SK-N-SH treated with all-trans-retinoic acid at 6 μM for 48 hours (cell line): ENCODE measurements around the gene CALY.

Experiments
- ATAC-seq: fragments of 200-7000 bp; cut with Tn5 transposase; 3 replicates; pipeline ENCODE4 v1.9.1; 2020; ENCODE audit warnings: mild to moderate bottlenecking, moderate library complexity
- ARNTL ChIP-seq: fragments of 450-650 bp; formaldehyde crosslinking; IDR thresholded peaks from 2 replicates; pipeline ENCODE4 v1.5.0; 2020; ENCODE audit warnings: low read depth, mild to moderate bottlenecking, moderate library complexity, borderline replicate concordance
- BACH2 ChIP-seq: fragments of 250-450 bp; sonication (Bioruptor Pico); IDR thresholded peaks from 2 replicates; pipeline ENCODE4 v1.9.0; 2021; ENCODE audit warnings: mild to moderate bottlenecking, borderline replicate concordance
- ESRRG ChIP-seq: fragments of 250-450 bp; sonication (Bioruptor Pico); IDR thresholded peaks from 2 replicates; pipeline ENCODE4 v1.6.1; 2021; ENCODE audit warnings: mild to moderate bottlenecking
- ISL1 ChIP-seq: fragments of 250-450 bp; sonication (Bioruptor Pico); IDR thresholded peaks from 2 replicates; pipeline ENCODE4 v2.1.2; 2022; ENCODE audit warnings: mild to moderate bottlenecking, moderate library complexity
- OSR1 ChIP-seq: fragments of 250-450 bp; sonication (Bioruptor Pico); IDR thresholded peaks from 2 replicates; pipeline ENCODE4 v1.8.0; 2022; ENCODE audit warnings: moderate library complexity, mild to moderate bottlenecking, inconsistent platforms
- PATZ1 ChIP-seq: fragments of 250-450 bp; sonication (Bioruptor Pico); IDR thresholded peaks from 2 replicates; pipeline ENCODE4 v1.8.0; 2020; ENCODE audit warnings: mild to moderate bottlenecking, moderate library complexity, borderline replicate concordance
- TOX ChIP-seq: fragments of 250-450 bp; sonication (Bioruptor Pico); IDR thresholded peaks from 2 replicates; pipeline ENCODE4 v1.8.0; 2021; ENCODE audit warnings: mild to moderate bottlenecking, moderate library complexity, borderline replicate concordance
- ZC3H10 ChIP-seq: fragments of 250-450 bp; sonication (Bioruptor Pico); IDR thresholded peaks from 2 replicates; pipeline ENCODE4 v1.5.1; 2021; ENCODE audit warnings: mild to moderate bottlenecking, moderate library complexity
- ZFP3 ChIP-seq: fragments of 250-450 bp; sonication (Bioruptor Pico); IDR thresholded peaks from 2 replicates; pipeline ENCODE4 v1.5.0; 2020; ENCODE audit warnings: mild to moderate bottlenecking, moderate library complexity
- ZFP30 ChIP-seq: fragments of 450-650 bp; formaldehyde crosslinking; IDR thresholded peaks from 2 replicates; pipeline ENCODE4 v1.5.0; 2022; ENCODE audit warnings: mild to moderate bottlenecking, moderate library complexity
- ZNF70 ChIP-seq: fragments of 450-650 bp; formaldehyde crosslinking; IDR thresholded peaks from 2 replicates; pipeline ENCODE4 v1.5.0; 2020; ENCODE audit warnings: mild to moderate bottlenecking, moderate library complexity
- ZNF8 ChIP-seq: fragments of 450-650 bp; formaldehyde crosslinking; IDR thresholded peaks from 2 replicates; pipeline ENCODE4 v1.5.0; 2020; ENCODE audit warnings: mild to moderate bottlenecking, moderate library complexity
- TF ChIP-seq, protein P1 (sequence below): fragments of 250-450 bp; sonication (Bioruptor Pico); IDR thresholded peaks from 2 replicates; pipeline ENCODE4 v1.5.0; 2020; ENCODE audit warnings: mild to moderate bottlenecking, moderate library complexity
- TF ChIP-seq, protein P2 (sequence below): fragments of 250-450 bp; sonication (Bioruptor Pico); IDR thresholded peaks from 2 replicates; pipeline ENCODE4 v1.5.1; 2020; ENCODE audit warnings: low read depth, mild to moderate bottlenecking, moderate library complexity

The CALY gene

GRCh38 chr10:133329491-133330202 lies 7.0 kb downstream of the CALY start:
- TF ChIP-seq ZFP3, result no peak
- TF ChIP-seq, protein P1, sequence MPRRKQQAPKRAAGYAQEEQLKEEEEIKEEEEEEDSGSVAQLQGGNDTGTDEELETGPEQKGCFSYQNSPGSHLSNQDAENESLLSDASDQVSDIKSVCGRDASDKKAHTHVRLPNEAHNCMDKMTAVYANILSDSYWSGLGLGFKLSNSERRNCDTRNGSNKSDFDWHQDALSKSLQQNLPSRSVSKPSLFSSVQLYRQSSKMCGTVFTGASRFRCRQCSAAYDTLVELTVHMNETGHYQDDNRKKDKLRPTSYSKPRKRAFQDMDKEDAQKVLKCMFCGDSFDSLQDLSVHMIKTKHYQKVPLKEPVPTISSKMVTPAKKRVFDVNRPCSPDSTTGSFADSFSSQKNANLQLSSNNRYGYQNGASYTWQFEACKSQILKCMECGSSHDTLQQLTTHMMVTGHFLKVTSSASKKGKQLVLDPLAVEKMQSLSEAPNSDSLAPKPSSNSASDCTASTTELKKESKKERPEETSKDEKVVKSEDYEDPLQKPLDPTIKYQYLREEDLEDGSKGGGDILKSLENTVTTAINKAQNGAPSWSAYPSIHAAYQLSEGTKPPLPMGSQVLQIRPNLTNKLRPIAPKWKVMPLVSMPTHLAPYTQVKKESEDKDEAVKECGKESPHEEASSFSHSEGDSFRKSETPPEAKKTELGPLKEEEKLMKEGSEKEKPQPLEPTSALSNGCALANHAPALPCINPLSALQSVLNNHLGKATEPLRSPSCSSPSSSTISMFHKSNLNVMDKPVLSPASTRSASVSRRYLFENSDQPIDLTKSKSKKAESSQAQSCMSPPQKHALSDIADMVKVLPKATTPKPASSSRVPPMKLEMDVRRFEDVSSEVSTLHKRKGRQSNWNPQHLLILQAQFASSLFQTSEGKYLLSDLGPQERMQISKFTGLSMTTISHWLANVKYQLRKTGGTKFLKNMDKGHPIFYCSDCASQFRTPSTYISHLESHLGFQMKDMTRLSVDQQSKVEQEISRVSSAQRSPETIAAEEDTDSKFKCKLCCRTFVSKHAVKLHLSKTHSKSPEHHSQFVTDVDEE (CRISPR knock-in tag), result no peak
- TF ChIP-seq PATZ1 (CRISPR knock-in tag), result no peak
- no peak for TF ChIP-seq OSR1 (CRISPR knock-in tag)
- TF ChIP-seq ZC3H10, result no peak
- peak; percentile 76 for ATAC-seq

DNA sequence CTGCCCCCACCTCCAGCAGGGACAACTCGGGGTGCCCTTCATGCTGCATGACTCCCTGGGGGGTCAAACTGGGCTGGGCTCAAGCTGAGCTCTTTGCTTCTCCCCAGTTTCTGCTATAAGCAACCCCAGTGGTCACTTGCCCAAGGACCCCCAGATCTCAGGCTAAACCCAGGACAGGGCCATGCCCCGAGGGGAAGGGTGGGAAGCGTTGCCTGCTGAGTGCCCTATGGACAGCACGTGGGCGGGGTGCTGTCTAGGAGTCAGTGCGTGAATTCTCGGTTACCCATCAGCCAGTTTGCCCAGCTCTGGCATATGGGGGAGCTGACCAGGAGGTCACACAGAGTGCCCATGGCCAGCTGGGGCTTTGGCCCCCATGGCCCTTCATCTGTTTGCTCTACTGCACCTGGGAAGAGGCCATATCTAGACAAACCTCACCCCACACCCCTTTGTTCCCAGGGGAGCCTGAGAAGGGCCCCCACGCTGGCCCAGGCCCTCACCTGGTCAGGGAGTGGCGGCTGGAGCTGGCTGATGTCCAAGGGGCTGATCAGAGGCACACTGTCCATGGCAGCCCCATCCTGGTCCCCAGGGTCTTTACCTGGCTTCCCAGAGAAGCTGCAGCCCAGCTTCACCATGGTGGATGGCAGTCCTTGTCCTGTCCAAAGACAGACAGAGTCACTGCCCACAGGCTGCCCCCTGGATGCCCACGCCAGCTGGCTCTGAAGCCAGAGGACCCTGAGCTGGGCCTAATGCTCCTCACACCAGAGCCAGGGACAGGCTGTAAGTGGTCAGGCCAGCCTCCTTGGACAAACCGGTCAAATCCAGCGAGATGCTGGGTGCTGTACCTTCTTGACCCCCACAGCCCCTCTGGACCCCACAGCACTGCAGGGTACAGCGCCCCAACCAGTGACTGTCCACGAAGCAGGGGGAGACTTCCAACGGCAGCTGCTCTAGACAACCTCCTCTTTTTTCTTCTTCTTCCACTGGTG lies 8.0 kb downstream of the CALY start:
- no peak for ATAC-seq
- no peak for TF ChIP-seq ARNTL (CRISPR knock-in tag)
- TF ChIP-seq BACH2, result no peak
- TF ChIP-seq ISL1 (CRISPR knock-in tag), result no peak
- TF ChIP-seq ZNF70, result no peak
- no peak for TF ChIP-seq PATZ1 (CRISPR knock-in tag)
- TF ChIP-seq ESRRG (CRISPR knock-in tag), result no peak
- TF ChIP-seq, protein P2, sequence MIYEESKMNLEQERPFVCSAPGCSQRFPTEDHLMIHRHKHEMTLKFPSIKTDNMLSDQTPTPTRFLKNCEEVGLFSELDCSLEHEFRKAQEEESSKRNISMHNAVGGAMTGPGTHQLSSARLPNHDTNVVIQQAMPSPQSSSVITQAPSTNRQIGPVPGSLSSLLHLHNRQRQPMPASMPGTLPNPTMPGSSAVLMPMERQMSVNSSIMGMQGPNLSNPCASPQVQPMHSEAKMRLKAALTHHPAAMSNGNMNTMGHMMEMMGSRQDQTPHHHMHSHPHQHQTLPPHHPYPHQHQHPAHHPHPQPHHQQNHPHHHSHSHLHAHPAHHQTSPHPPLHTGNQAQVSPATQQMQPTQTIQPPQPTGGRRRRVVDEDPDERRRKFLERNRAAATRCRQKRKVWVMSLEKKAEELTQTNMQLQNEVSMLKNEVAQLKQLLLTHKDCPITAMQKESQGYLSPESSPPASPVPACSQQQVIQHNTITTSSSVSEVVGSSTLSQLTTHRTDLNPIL, result no peak
- no peak for TF ChIP-seq TOX

GRCh38 chr10:133327651-133328357 lies 8.9 kb downstream of the CALY start:
- ATAC-seq, result no peak
- TF ChIP-seq ZNF8 (CRISPR knock-in tag), result no peak
- TF ChIP-seq, protein P2, result no peak
- no peak for TF ChIP-seq ISL1 (CRISPR knock-in tag)

DNA sequence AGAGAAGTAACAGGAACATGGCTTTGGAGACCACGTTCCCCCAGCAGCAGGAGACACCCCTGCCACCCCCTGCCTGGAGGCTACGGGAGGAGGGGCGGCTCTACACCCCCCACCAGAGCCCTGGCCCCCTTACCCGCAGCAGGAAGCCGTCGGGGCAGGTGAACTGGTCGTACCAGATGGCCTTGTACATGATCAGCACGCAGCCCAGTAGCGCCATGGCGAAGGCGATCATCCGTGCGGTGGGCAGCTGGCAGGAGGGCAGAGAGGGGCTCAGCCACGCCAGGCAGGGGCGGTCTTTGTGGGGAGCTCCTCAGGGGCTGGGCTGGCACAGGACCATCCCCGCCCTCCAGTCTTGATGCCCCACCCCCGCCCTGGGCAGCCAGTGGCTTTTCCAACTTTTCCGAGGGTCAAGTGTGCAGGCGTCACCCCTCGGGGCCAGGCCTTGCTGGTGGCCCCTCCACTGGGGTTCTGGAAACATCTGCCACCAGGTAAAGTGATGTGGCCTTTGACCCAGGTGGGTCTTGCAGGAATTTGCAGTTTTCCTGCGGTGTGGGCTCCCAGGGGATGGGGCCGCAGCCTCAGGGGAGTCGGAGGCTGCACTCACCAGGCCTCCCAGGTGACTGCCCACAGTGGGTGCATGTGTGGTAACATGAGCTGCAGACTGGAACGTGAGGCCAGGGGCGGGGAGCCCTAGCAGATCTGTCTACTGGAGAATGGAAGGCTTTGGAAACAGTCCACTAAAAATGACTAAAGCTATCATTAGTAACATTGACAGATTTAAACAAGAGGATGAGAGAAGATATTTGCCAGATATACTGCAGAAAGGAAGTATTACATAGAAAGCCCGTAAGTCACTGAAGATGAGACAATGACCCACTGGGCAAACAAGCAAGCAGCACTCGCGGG lies 9.7 kb downstream of the CALY start:
- ATAC-seq, result peak; percentile 4
- TF ChIP-seq, protein P1 (CRISPR knock-in tag), result no peak
- no peak for TF ChIP-seq OSR1 (CRISPR knock-in tag)
- no peak for TF ChIP-seq PATZ1 (CRISPR knock-in tag)
- TF ChIP-seq ZFP30, result no peak
- no peak for TF ChIP-seq ISL1 (CRISPR knock-in tag)
